ENCODE data around the gene ULBP3.
"Not testable (repeated sequence)": the region's sequence is repeated elsewhere in the genome, so short reads cannot be mapped to it uniquely, and the experiment has no call there.

ULBP3 gene

GRCh38 chr6:150014623-150015280, 54.2 kb downstream of the ULBP3 start:
- not testable (repeated sequence) for DNase-seq

GRCh38 chr6:150013785-150014622, 54.9 kb downstream of the ULBP3 start:
- not testable (repeated sequence) for DNase-seq

GRCh38 chr6:150012846-150013784, 55.8 kb downstream of the ULBP3 start:
- not testable (repeated sequence) for DNase-seq

Measured in CD4-positive, alpha-beta T cell treated with Interleukin-10 for 1 hour (primary cell).